Measurements from ENCODE around the gene NIPA2.

NIPA2 gene

DNA sequence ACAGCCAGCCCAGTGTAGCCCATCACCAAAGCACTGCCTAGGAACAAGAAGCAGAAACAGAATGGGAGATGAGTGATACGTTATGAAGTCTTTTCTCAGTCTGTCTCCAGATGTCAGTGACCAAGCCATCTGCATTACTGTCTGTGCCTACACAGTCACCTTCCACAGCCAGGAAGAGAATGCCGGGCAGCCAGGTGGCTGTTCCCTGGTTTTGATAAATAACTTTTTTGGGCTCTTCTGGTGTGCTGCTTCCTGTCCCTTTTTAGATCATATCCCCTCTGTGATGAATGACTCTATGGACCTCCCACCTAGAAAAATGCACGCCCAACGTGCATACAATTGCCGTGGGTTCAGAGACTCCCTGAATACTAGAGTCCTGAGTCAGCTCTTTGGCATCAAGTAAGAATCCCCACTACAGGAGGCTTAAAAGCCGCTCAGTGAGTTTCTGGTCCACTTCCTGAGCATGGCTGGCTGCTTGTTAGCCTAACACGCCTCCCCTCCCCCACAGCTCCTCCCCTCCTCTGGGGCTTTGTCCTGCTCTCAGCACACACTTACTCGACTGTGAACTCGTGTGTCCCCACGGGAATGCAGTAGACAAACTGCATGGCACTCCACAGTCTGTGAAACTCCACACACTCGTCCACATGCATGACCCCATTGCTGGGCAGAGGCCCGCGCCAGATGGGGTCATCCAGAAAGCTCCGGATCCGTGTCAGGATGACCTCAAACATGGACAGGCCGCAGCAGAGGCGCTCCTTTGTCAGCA lies 34.7 kb downstream of the NIPA2 start:
- TF ChIP-seq, protein P1, sequence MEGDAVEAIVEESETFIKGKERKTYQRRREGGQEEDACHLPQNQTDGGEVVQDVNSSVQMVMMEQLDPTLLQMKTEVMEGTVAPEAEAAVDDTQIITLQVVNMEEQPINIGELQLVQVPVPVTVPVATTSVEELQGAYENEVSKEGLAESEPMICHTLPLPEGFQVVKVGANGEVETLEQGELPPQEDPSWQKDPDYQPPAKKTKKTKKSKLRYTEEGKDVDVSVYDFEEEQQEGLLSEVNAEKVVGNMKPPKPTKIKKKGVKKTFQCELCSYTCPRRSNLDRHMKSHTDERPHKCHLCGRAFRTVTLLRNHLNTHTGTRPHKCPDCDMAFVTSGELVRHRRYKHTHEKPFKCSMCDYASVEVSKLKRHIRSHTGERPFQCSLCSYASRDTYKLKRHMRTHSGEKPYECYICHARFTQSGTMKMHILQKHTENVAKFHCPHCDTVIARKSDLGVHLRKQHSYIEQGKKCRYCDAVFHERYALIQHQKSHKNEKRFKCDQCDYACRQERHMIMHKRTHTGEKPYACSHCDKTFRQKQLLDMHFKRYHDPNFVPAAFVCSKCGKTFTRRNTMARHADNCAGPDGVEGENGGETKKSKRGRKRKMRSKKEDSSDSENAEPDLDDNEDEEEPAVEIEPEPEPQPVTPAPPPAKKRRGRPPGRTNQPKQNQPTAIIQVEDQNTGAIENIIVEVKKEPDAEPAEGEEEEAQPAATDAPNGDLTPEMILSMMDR (IDR thresholded peaks at IDR 0.05): no peak
- no peak overlapping the region for H3K27ac ChIP-seq
- H2AFZ ChIP-seq: no peak overlapping the region
- no peak overlapping the region for H3K9ac ChIP-seq
- H3K4me1 ChIP-seq: no peaks in the 10 kb centered on the region
- no peaks in the 10 kb centered on the region for H3K9me3 ChIP-seq (ENCODE audit: control insufficient read depth, low read length)
- no peaks in the 10 kb centered on the region for H3K27me3 ChIP-seq (ENCODE audit: control insufficient read depth, insufficient read depth, low read length)
- no peak overlapping the region for H3K4me3 ChIP-seq (ENCODE audit: low read depth, low read length)
- H3K36me3 ChIP-seq (ENCODE audit: control insufficient read depth, insufficient read depth, low read length): no peaks in the 10 kb centered on the region
- no peak overlapping the region for H3K4me2 ChIP-seq (ENCODE audit: low read length)
- no peaks in the 10 kb centered on the region for H3K79me2 ChIP-seq

DNA sequence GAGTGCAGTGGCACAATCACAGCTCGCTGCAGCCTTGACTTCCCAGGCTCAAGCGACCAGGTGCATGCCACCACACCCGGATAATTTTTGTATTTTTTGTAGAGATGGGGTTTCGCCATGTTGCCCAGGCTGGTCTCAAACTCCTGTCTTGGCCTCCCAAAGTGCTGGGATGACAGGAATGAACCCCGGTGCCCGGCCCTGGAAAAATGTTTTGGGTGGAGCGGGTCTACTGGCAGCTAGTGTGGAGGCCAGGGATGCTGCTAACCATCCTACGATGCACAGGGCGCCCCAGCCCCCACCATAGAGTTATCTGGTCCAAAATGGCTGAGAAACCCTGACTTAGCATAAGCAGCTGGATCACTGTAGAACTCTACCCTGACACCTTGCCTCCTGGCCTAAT lies 35.4 kb downstream of the NIPA2 start:
- TF ChIP-seq, protein P1 (IDR thresholded peaks at IDR 0.05): no peak
- Histone ChIP-seq H3K4me1 (no peaks in the 10 kb centered on the region), H3K36me3 (ENCODE audit: control insufficient read depth, insufficient read depth, low read length) (no peaks in the 10 kb centered on the region), H3K4me2 (ENCODE audit: low read length) (no peak overlapping the region), H3K27ac (no peak overlapping the region), H3K79me2 (no peaks in the 10 kb centered on the region), H2AFZ (no peak overlapping the region), H3K27me3 (ENCODE audit: control insufficient read depth, insufficient read depth, low read length) (no peaks in the 10 kb centered on the region), H3K4me3 (ENCODE audit: low read depth, low read length) (no peak overlapping the region), H3K9me3 (ENCODE audit: control insufficient read depth, low read length) (no peaks in the 10 kb centered on the region), H3K9ac (no peak overlapping the region)

DNA sequence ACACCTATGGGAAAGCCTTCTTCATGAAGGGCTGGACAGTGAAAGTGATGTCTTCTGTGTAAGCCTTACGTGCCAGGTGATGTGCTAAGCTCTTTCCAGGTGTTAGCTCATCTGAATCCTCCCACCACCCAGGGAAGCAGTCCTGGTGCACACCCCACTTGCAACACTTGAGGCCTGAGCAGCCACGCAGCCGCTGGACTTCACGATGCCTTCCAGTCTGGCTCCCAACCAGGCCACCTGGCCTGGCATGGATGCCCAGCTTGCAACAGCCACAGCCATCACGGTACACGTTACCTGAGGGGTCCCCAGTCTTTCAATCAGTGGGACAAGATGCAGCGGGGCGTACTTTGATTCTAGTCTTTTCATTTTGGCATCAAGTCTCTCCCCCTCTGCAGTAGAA lies 35.8 kb downstream of the NIPA2 start:
- Histone ChIP-seq H3K4me1 (no peaks in the 10 kb centered on the region), H3K4me3 (ENCODE audit: low read depth, low read length) (no peak overlapping the region), H3K27me3 (ENCODE audit: control insufficient read depth, insufficient read depth, low read length) (no peaks in the 10 kb centered on the region), H2AFZ (no peak overlapping the region), H3K4me2 (ENCODE audit: low read length) (no peak overlapping the region), H3K9ac (no peak overlapping the region), H3K36me3 (ENCODE audit: control insufficient read depth, insufficient read depth, low read length) (no peaks in the 10 kb centered on the region), H3K9me3 (ENCODE audit: control insufficient read depth, low read length) (no peaks in the 10 kb centered on the region), H3K79me2 (no peaks in the 10 kb centered on the region), H3K27ac (no peak overlapping the region)
- TF ChIP-seq, protein P1 (IDR thresholded peaks at IDR 0.05): no peak

DNA sequence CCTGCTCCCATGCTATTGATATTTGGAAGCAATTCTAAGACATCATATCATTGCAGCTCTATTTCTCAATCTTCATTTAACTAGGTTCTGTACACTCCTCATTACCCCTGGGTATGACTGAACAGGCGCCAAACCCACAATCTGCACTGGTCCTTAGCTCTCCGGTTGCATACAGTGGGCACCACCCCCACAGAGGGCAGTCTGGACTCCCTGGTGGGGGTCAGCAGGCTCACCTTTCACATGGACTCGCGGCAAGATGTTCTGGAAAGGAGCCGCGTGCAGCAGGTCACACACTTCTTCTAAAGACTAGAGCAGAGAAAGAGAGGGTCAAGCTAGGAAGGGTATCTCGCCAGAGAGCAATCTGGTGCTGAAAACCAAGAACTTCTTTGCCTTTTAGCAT lies 36.5 kb downstream of the NIPA2 start:
- Histone ChIP-seq H3K27ac (no peak overlapping the region), H3K9me3 (ENCODE audit: control insufficient read depth, low read length) (no peaks in the 10 kb centered on the region), H3K4me2 (ENCODE audit: low read length) (no peak overlapping the region), H3K9ac (no peak overlapping the region), H3K4me3 (ENCODE audit: low read depth, low read length) (no peak overlapping the region), H3K79me2 (no peaks in the 10 kb centered on the region), H3K36me3 (ENCODE audit: control insufficient read depth, insufficient read depth, low read length) (no peaks in the 10 kb centered on the region), H3K4me1 (no peaks in the 10 kb centered on the region), H2AFZ (no peak overlapping the region), H3K27me3 (ENCODE audit: control insufficient read depth, insufficient read depth, low read length) (no peaks in the 10 kb centered on the region)
- TF ChIP-seq, protein P1 (IDR thresholded peaks at IDR 0.05): no peak

DNA sequence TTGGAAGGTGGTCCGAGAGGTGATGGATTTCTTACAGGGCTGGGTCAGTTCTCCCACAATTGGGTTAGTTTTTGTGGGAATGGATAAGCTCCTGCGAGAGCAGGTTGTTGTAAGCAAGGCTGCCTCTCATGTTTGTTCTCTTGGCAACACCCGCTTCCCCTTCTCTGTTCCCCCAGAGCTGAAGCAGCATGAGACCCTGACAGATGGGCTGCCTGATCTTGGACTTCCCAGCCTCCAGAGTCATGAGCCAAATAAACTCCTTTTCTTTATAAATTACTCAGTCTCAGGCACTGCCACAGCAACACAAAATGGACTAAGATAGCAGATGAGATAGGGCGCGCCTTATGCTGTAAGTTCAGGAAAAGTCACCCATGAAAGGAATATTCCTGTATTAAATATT lies 38.7 kb downstream of the NIPA2 start:
- Histone ChIP-seq H3K27me3 (ENCODE audit: control insufficient read depth, insufficient read depth, low read length) (no peaks in the 10 kb centered on the region), H3K79me2 (no peaks in the 10 kb centered on the region), H2AFZ (no peak overlapping the region), H3K27ac (no peak overlapping the region), H3K9ac (no peak overlapping the region), H3K4me2 (ENCODE audit: low read length) (no peak overlapping the region), H3K4me3 (ENCODE audit: low read depth, low read length) (no peak overlapping the region), H3K9me3 (ENCODE audit: control insufficient read depth, low read length) (no peaks in the 10 kb centered on the region), H3K4me1 (no peaks in the 10 kb centered on the region), H3K36me3 (ENCODE audit: control insufficient read depth, insufficient read depth, low read length) (no peaks in the 10 kb centered on the region)
- TF ChIP-seq, protein P1 (IDR thresholded peaks at IDR 0.05): no peak
